GM12874 (cell line): ENCODE measurements around the gene SDK1.

Experiments used
- CTCF ChIP-seq: IDR thresholded peaks from 2 replicates; pipeline ENCODE4 v1.5.1; 2011; ENCODE audit warnings: low read depth, mild to moderate bottlenecking, control low read depth, low read length, moderate library complexity; ENCODE audit not compliant: insufficient read depth

The SDK1 gene

GRCh38 chr7:3488829-3489228 lies 187.8 kb downstream of the SDK1 start:
- no peak for TF ChIP-seq CTCF

GRCh38 chr7:3493499-3493898 lies 192.4 kb downstream of the SDK1 start:
- TF ChIP-seq CTCF = no peak

GRCh38 chr7:3494947-3495346 lies 193.9 kb downstream of the SDK1 start:
- no peak for TF ChIP-seq CTCF

- no peak for TF ChIP-seq CTCF
Observed at GRCh38 chr7:3495530-3495929, 194.5 kb downstream of the SDK1 start.

GRCh38 chr7:3495954-3496353 lies 194.9 kb downstream of the SDK1 start:
- no peak for TF ChIP-seq CTCF

- no peak for TF ChIP-seq CTCF
Observed at GRCh38 chr7:3497796-3498195, 196.7 kb downstream of the SDK1 start.

- TF ChIP-seq CTCF = no peak
Observed at GRCh38 chr7:3501671-3502070, 200.6 kb downstream of the SDK1 start.

- no peak for TF ChIP-seq CTCF
Observed at GRCh38 chr7:3504384-3504783, 203.3 kb downstream of the SDK1 start.
